Measurements from ENCODE around the gene RARB. TPM values are rescaled to one million over a fixed set of nuclear protein-coding genes. Genes with fewer than 3 reads are reported as not detected.

The RARB gene
- total and polyA plus RNA-seq, 7 experiments from 2014 or later: 0.07 to 0.13 TPM; not detected in 5

DNA sequence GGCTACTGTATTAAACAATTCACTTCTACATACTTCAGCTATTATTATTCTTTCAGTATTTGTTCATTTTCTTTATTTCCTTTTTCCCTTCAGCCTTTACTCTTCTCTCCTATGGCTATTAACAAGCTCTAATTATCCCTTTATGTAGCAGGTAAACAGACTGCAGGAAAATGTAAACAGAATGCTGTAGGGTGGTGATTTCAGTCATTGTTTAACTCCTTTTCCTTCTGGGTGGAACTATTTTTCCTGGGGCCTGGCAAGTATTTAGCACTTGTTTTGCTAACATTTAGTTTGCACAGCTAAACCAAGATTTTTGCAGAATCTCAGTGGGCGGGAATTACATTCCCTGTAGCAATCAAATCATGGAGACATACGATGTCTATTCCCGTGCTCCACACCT, 14.4 kb downstream of the RARB start:
- Histone ChIP-seq H3K27ac (ENCODE audit: low read depth, low read length) (no peak overlapping the region), H3K9me3 (ENCODE audit: control insufficient read depth in 2 of 3, low read length in 3 of 3) (no peaks in the 10 kb centered on the region), H3K36me3 (ENCODE audit: control insufficient read depth in 2 of 3, insufficient read depth in 3 of 3, low read length in 3 of 3) (no peaks in the 10 kb centered on the region), H3K4me1 (ENCODE audit: control insufficient read depth in 2 of 2, insufficient read depth in 2 of 2, low read length in 2 of 2) (no peaks in the 10 kb centered on the region), H3K27me3 (ENCODE audit: control insufficient read depth in 2 of 2, insufficient read depth in 2 of 2, low read length in 2 of 2) (no peaks in the 10 kb centered on the region), H3K4me3 (ENCODE audit: low read length) (no peak overlapping the region)
- no peak for DNase-seq
- CTCF ChIA-PET: no interaction called here
- H3K27ac Mint-ChIP-seq: no peak overlapping the region
- H3K4me3 Mint-ChIP-seq: no peak overlapping the region
- H3K27me3 Mint-ChIP-seq: peaks cover 0 to 15% (median 5%) of the 10 kb centered on the region in 5 donors
- POLR2A ChIA-PET: no interaction called here
- intact Hi-C loops (cut with micrococcal nuclease): no loop called here
- H3K36me3 Mint-ChIP-seq: no peaks in the 10 kb centered on the region
- no peaks in the 10 kb centered on the region for H3K4me1 Mint-ChIP-seq
- no peak for ATAC-seq
- peaks cover 0 to 3% (median 0%) of the 10 kb centered on the region in 11 donors for H3K9me3 Mint-ChIP-seq

DNA sequence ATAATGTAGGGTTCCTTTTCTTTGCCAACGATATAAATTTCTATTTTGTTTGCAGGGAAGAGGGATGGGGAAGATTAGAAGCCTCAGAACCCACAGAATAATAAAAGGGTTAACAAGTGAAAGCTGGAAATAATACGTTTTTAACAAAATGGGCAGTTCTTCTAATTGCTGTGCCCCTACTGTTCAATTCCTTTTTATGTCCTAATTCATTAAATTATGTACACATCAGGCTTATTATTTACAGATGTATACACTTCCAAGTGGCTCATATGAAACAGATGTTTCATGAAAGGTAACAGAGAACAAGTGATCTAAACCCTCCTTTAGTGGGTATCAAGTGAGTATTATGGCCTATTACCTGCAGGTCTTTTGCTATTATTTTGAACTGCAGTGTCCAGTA, 16.2 kb downstream of the RARB start:
- peaks cover 0 to 3% (median 0%) of the 10 kb centered on the region in 11 donors for H3K9me3 Mint-ChIP-seq
- H3K4me3 ChIP-seq (ENCODE audit: low read length): no peak overlapping the region
- H3K9me3 ChIP-seq (ENCODE audit: control insufficient read depth in 2 of 3, low read length in 3 of 3): no peaks in the 10 kb centered on the region
- POLR2A ChIA-PET: no interaction called here
- H3K27me3 Mint-ChIP-seq: peaks cover 0 to 6% (median 0%) of the 10 kb centered on the region in 5 donors
- H3K27ac Mint-ChIP-seq: no peak overlapping the region
- H3K27ac ChIP-seq (ENCODE audit: low read depth, low read length): no peak overlapping the region
- H3K36me3 ChIP-seq (ENCODE audit: control insufficient read depth in 2 of 3, insufficient read depth in 3 of 3, low read length in 3 of 3): no peaks in the 10 kb centered on the region
- DNase-seq (no peak), ATAC-seq (no peak)
- H3K4me3 Mint-ChIP-seq: no peak overlapping the region
- H3K36me3 Mint-ChIP-seq: no peaks in the 10 kb centered on the region
- CTCF ChIA-PET: interaction anchor here (0.6 kb wide), 1 partner anchor 10 kb away, joined by 6 read pairs; no protein-coding TSS in a partner anchor
- intact Hi-C loops (cut with micrococcal nuclease): no loop called here
- no peaks in the 10 kb centered on the region for H3K27me3 ChIP-seq (ENCODE audit: control insufficient read depth in 2 of 2, insufficient read depth in 2 of 2, low read length in 2 of 2)
- no peaks in the 10 kb centered on the region for H3K4me1 Mint-ChIP-seq
- H3K4me1 ChIP-seq (ENCODE audit: control insufficient read depth in 2 of 2, insufficient read depth in 2 of 2, low read length in 2 of 2): no peaks in the 10 kb centered on the region

- ATAC-seq (no peak), DNase-seq (no peak)
- Histone ChIP-seq H3K4me3 (ENCODE audit: low read length) (no peak overlapping the region), H3K9me3 (ENCODE audit: control insufficient read depth in 2 of 3, low read length in 3 of 3) (no peaks in the 10 kb centered on the region), H3K27ac (ENCODE audit: low read depth, low read length) (no peak overlapping the region), H3K27me3 (ENCODE audit: control insufficient read depth in 2 of 2, insufficient read depth in 2 of 2, low read length in 2 of 2) (no peaks in the 10 kb centered on the region), H3K4me1 (ENCODE audit: control insufficient read depth in 2 of 2, insufficient read depth in 2 of 2, low read length in 2 of 2) (no peaks in the 10 kb centered on the region), H3K36me3 (ENCODE audit: control insufficient read depth in 2 of 3, insufficient read depth in 3 of 3, low read length in 3 of 3) (no peaks in the 10 kb centered on the region)
- H3K36me3 Mint-ChIP-seq: no peaks in the 10 kb centered on the region
- POLR2A ChIA-PET: no interaction called here
- intact Hi-C loops (cut with micrococcal nuclease): no loop called here
- no peak overlapping the region for H3K4me3 Mint-ChIP-seq
- CTCF ChIA-PET: no interaction called here
- H3K27ac Mint-ChIP-seq: no peak overlapping the region
- peaks cover 0 to 3% (median 0%) of the 10 kb centered on the region in 11 donors for H3K9me3 Mint-ChIP-seq
- H3K27me3 Mint-ChIP-seq: peaks cover 0 to 6% (median 0%) of the 10 kb centered on the region in 5 donors
- no peaks in the 10 kb centered on the region for H3K4me1 Mint-ChIP-seq
Measured at GRCh38 chr3:25445731-25446130, 17.7 kb downstream of the RARB start.

- no peak overlapping the region for H3K27ac Mint-ChIP-seq
- H3K4me3 ChIP-seq (ENCODE audit: low read length): no peak overlapping the region
- ChIA-PET POLR2A (no interaction called here), CTCF (no interaction called here)
- intact Hi-C loops (cut with micrococcal nuclease): no loop called here
- H3K4me3 Mint-ChIP-seq: no peak overlapping the region
- no peaks in the 10 kb centered on the region for H3K27me3 ChIP-seq (ENCODE audit: control insufficient read depth in 2 of 2, insufficient read depth in 2 of 2, low read length in 2 of 2)
- no peaks in the 10 kb centered on the region for H3K9me3 ChIP-seq (ENCODE audit: control insufficient read depth in 2 of 3, low read length in 3 of 3)
- H3K4me1 Mint-ChIP-seq: peaks cover 0 to 2% (median 0%) of the 10 kb centered on the region in 7 donors
- no peak overlapping the region for H3K27ac ChIP-seq (ENCODE audit: low read depth, low read length)
- H3K36me3 ChIP-seq (ENCODE audit: control insufficient read depth in 2 of 3, insufficient read depth in 3 of 3, low read length in 3 of 3): no peaks in the 10 kb centered on the region
- ATAC-seq (no peak), DNase-seq (no peak)
- no peaks in the 10 kb centered on the region for H3K4me1 ChIP-seq (ENCODE audit: control insufficient read depth in 2 of 2, insufficient read depth in 2 of 2, low read length in 2 of 2)
- H3K36me3 Mint-ChIP-seq: no peaks in the 10 kb centered on the region
- H3K27me3 Mint-ChIP-seq: peaks cover 0 to 7% (median 0%) of the 10 kb centered on the region in 5 donors
- H3K9me3 Mint-ChIP-seq: no peaks in the 10 kb centered on the region
Measured at GRCh38 chr3:25447285-25447684, 19.2 kb downstream of the RARB start.

DNA sequence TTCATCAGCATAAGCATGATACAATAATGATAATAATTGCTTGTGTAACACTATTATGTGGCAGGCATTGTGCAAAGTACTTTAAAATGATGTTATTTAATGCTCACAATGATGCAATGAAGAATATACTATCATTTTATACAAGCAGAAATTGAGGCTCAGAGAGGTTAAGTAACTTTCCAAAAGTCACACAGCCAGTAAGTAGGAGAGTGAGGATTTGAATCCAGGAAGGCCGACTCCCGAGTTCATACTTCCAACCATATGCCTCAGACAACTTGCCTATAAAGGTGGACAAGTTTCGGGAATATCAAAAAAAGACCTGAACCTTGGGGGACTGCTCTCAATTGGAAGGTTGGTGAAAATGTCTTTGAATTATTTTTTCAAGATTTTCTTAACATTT, 19.9 kb downstream of the RARB start:
- H3K27me3 Mint-ChIP-seq: peaks cover 0 to 7% (median 0%) of the 10 kb centered on the region in 5 donors

DNA sequence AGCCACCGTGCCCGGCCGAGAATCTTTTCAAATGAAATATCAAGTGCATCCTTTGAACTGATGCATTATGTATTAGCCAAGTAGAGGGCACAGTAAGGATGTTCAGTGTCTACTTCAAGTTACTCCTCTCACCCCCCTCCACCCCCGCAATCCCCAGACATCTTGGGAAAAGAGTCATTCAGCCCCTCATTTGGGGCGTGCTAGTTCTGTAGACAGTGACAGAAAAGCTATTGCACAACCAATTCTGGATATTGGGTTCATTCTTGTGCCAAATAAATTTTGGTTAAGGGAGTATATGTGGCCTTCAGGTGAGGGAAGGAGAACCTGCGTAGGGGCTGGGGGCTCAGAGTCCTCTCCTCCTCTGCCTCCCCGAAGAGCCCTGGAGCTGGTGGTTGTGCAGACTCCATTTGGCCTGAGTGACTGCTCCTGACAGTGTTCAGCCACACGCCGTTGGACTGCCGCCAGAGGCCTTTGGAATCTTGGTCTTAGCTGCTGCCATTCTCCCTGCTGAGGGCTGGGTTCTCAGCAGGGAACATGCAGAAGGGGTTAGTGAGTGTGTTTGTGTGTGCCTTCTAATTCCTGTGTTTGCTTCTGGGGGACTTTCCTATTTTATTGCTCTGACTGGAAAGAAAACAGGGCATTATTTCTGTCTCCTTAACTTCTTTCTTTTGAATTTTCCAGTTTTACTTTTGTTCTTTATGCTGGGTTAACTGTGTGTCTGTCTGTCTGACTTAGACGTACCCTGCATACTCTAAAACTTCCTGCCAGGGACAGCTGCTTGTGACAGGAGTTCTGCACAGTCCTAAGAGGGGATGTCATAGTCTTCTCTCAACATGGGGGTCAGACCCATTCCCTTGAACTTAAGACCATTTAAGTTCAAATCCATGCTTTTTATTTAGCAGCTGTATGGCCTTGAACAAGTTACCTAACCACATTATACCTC, 21.0 kb downstream of the RARB start:
- Mint-ChIP-seq H3K27ac (no peak overlapping the region), H3K4me3 (no peak overlapping the region), H3K4me1 (peaks cover 0 to 2% (median 0%) of the 10 kb centered on the region in 7 donors), H3K9me3 (no peaks in the 10 kb centered on the region), H3K27me3 (peaks cover 0 to 12% (median 3%) of the 10 kb centered on the region in 5 donors), H3K36me3 (no peaks in the 10 kb centered on the region)
- ChIA-PET POLR2A (no interaction called here), CTCF (no interaction called here)
- no peaks in the 10 kb centered on the region for H3K36me3 ChIP-seq (ENCODE audit: control insufficient read depth in 2 of 3, insufficient read depth in 3 of 3, low read length in 3 of 3)
- no peak overlapping the region for H3K27ac ChIP-seq (ENCODE audit: low read depth, low read length)
- no peaks in the 10 kb centered on the region for H3K4me1 ChIP-seq (ENCODE audit: control insufficient read depth in 2 of 2, insufficient read depth in 2 of 2, low read length in 2 of 2)
- no peaks in the 10 kb centered on the region for H3K27me3 ChIP-seq (ENCODE audit: control insufficient read depth in 2 of 2, insufficient read depth in 2 of 2, low read length in 2 of 2)
- intact Hi-C loops (cut with micrococcal nuclease): no loop called here
- H3K4me3 ChIP-seq (ENCODE audit: low read length): no peak overlapping the region
- no peak for ATAC-seq
- H3K9me3 ChIP-seq (ENCODE audit: control insufficient read depth in 2 of 3, low read length in 3 of 3): no peaks in the 10 kb centered on the region
- no peak for DNase-seq

More for the DNA sequence above, 19.9 kb downstream of the RARB start:
- Histone ChIP-seq H3K27ac (ENCODE audit: low read depth, low read length) (no peak overlapping the region), H3K4me3 (ENCODE audit: low read length) (no peak overlapping the region), H3K9me3 (ENCODE audit: control insufficient read depth in 2 of 3, low read length in 3 of 3) (no peaks in the 10 kb centered on the region), H3K27me3 (ENCODE audit: control insufficient read depth in 2 of 2, insufficient read depth in 2 of 2, low read length in 2 of 2) (no peaks in the 10 kb centered on the region), H3K36me3 (ENCODE audit: control insufficient read depth in 2 of 3, insufficient read depth in 3 of 3, low read length in 3 of 3) (no peaks in the 10 kb centered on the region), H3K4me1 (ENCODE audit: control insufficient read depth in 2 of 2, insufficient read depth in 2 of 2, low read length in 2 of 2) (no peaks in the 10 kb centered on the region)
- ChIA-PET CTCF (no interaction called here), POLR2A (no interaction called here)
- intact Hi-C loops (cut with micrococcal nuclease): no loop called here
- Mint-ChIP-seq H3K4me3 (no peak overlapping the region), H3K4me1 (peaks cover 0 to 2% (median 0%) of the 10 kb centered on the region in 7 donors), H3K9me3 (no peaks in the 10 kb centered on the region), H3K36me3 (no peaks in the 10 kb centered on the region), H3K27ac (no peak overlapping the region)
- ATAC-seq (no peak), DNase-seq (no peak)

- Mint-ChIP-seq H3K27me3 (peaks cover 0 to 18% (median 3%) of the 10 kb centered on the region in 5 donors), H3K9me3 (no peaks in the 10 kb centered on the region), H3K4me1 (peaks cover 0 to 2% (median 0%) of the 10 kb centered on the region in 7 donors), H3K27ac (no peak overlapping the region), H3K4me3 (no peak overlapping the region), H3K36me3 (no peaks in the 10 kb centered on the region)
- Histone ChIP-seq H3K9me3 (ENCODE audit: control insufficient read depth in 2 of 3, low read length in 3 of 3) (no peaks in the 10 kb centered on the region), H3K27me3 (ENCODE audit: control insufficient read depth in 2 of 2, insufficient read depth in 2 of 2, low read length in 2 of 2) (no peaks in the 10 kb centered on the region), H3K4me3 (ENCODE audit: low read length) (no peak overlapping the region), H3K4me1 (ENCODE audit: control insufficient read depth in 2 of 2, insufficient read depth in 2 of 2, low read length in 2 of 2) (no peaks in the 10 kb centered on the region), H3K36me3 (ENCODE audit: control insufficient read depth in 2 of 3, insufficient read depth in 3 of 3, low read length in 3 of 3) (no peaks in the 10 kb centered on the region), H3K27ac (ENCODE audit: low read depth, low read length) (no peak overlapping the region)
- intact Hi-C loops (cut with micrococcal nuclease): no loop called here
- no peak for DNase-seq
- POLR2A ChIA-PET: interaction anchor here (0.7 kb wide), 1 partner anchor 56 kb away, joined by 3 read pairs; no protein-coding TSS in a partner anchor
- CTCF ChIA-PET: no interaction called here
- no peak for ATAC-seq
Measured at GRCh38 chr3:25449857-25450256, 21.8 kb downstream of the RARB start.
